K562 (cell line): ENCODE results near the gene TERT. TPM values are rescaled to one million over a fixed set of nuclear protein-coding genes. Genes with fewer than 3 reads are reported as not detected.

Experiments
- ATAC-seq: fragments of 200-7000 bp; cut with Tn5 transposase; 3 replicates; pipeline ENCODE4 v1.9.1; 2020; ENCODE audit warnings: moderate library complexity
- BruUV-seq: library from RNA; stranded (reverse); fragments of 400-500 nt; replicated peaks from 2 replicates; lab custom pipeline; 2021; lab: Mats Ljungman, UMichigan
- CTCF ChIA-PET: fragments of 300-600 bp; formaldehyde crosslinking; extraction: SDS; loops from one replicate; lab custom pipeline; 2021; ENCODE audit warnings: low intra/inter-chr PET ratio; lab: Yijun Ruan, JAX
- POLR2A ChIA-PET: fragments of 300-600, 350-650 bp; sonication (Branson Sonifier 250); formaldehyde crosslinking; extraction: SDS; loops from one replicate; lab custom pipeline; 2021; ENCODE audit warnings: antibody characterized with exemption, inconsistent platforms; lab: Yijun Ruan, JAX
- DNase-seq, 4 experiments: peaks; one replicate each; pipeline versions ENCODE4 v3.0.0 to v3.0.0-alpha.2; 2011 to 2018; ENCODE audit warnings: low spot score in 3 of 4, mixed read lengths in 3 of 4; ENCODE audit errors: extremely low read depth in 1 of 4
- FAIRE-seq: peaks from 2 replicates; lab custom pipeline; 2011; peaks lifted over from hg19 to GRCh38; lab: Jason Lieb, UNC
- H2AFZ ChIP-seq: 2 replicates; pipeline ENCODE4 v1.6.0; 2011; ENCODE audit warnings: low read depth, low read length, control low read depth, inconsistent platforms
- H3K27ac ChIP-seq: fragments of 200-600 bp; 3 replicates; pipeline ENCODE4 v1.8.0; 2011; ENCODE audit warnings: low read depth, mild to moderate bottlenecking, control low read depth, inconsistent platforms, low read length, moderate library complexity, mixed read lengths; ENCODE audit errors: extremely low read depth
- H3K27me3 ChIP-seq, 2 experiments: fragments of 300-600 bp in 1 of 2; 2 replicates in 1 of 2; 3 replicates in 1 of 2; pipeline versions ENCODE4 v1.6.0 to v1.8.0; 2011; ENCODE audit warnings: inconsistent platforms in 2 of 2, low read length in 2 of 2, mild to moderate bottlenecking in 1 of 2, mixed read lengths in 1 of 2, moderate library complexity in 1 of 2; ENCODE audit not compliant: control insufficient read depth in 2 of 2, insufficient read depth in 2 of 2
- H3K36me3 ChIP-seq: fragments of 300-600 bp; 3 replicates; pipeline ENCODE4 v1.8.0; 2011; ENCODE audit warnings: mild to moderate bottlenecking, low read length, inconsistent platforms; ENCODE audit not compliant: control insufficient read depth, insufficient read depth
- H3K4me1 ChIP-seq, 2 experiments: fragments of 200-600 bp in 1 of 2; replicated peaks in 1 of 2; 2 replicates in 1 of 2; 3 replicates in 1 of 2; pipeline versions ENCODE4 v1.5.1 to v1.8.0; 2011; ENCODE audit warnings: inconsistent platforms in 2 of 2, low read length in 2 of 2, mild to moderate bottlenecking in 1 of 2, mixed read lengths in 1 of 2, moderate library complexity in 1 of 2; ENCODE audit not compliant: control insufficient read depth in 2 of 2, insufficient read depth in 2 of 2
- H3K4me2 ChIP-seq: 2 replicates; pipeline ENCODE4 v1.6.1; 2011; ENCODE audit warnings: low read length, control low read depth, inconsistent platforms, mixed read lengths; ENCODE audit not compliant: insufficient read depth
- H3K4me3 ChIP-seq: fragments of 200-600 bp; sonication (generic), shearing (Covaris generic); 2 replicates; pipeline ENCODE4 v1.5.1; 2016; ENCODE audit warnings: control low read depth, inconsistent platforms
- H3K79me2 ChIP-seq: fragments of 200-600 bp; 3 replicates; pipeline ENCODE4 v1.8.0; 2011; ENCODE audit warnings: low read length, inconsistent platforms; ENCODE audit not compliant: control insufficient read depth, insufficient read depth
- H3K9ac ChIP-seq, 2 experiments: 2 replicates each; pipeline versions ENCODE4 v1.6.0 to v1.6.1; 2011; ENCODE audit warnings: low read depth in 2 of 2, low read length in 2 of 2, control low read depth in 1 of 2, inconsistent platforms in 1 of 2, mild to moderate bottlenecking in 1 of 2, mixed read lengths in 1 of 2; ENCODE audit not compliant: insufficient read depth in 1 of 2
- H3K9me1 ChIP-seq: one replicate; pipeline ENCODE4 v1.6.0; 2011; ENCODE audit warnings: inconsistent platforms, mild to moderate bottlenecking, low read length, moderate library complexity; ENCODE audit not compliant: control insufficient read depth, insufficient read depth
- H3K9me3 ChIP-seq: replicated peaks from 2 replicates; pipeline ENCODE4 v1.5.1; 2011; ENCODE audit warnings: low read depth, low read length, inconsistent platforms; ENCODE audit not compliant: control insufficient read depth, insufficient read depth
- H4K20me1 ChIP-seq: replicated peaks from 2 replicates; pipeline ENCODE4 v1.6.1; 2011; ENCODE audit warnings: low read length, inconsistent platforms, mixed read lengths; ENCODE audit not compliant: control insufficient read depth, insufficient read depth
- AFF4 ChIP-seq: sonication (generic); formaldehyde crosslinking; IDR thresholded peaks from 2 replicates; pipeline ENCODE4 v1.8.0; 2023; ENCODE audit warnings: mild to moderate bottlenecking, missing genetic modification reagents
- BMI1 ChIP-seq: fragments of 150-350 bp; IDR thresholded peaks from 2 replicates; pipeline ENCODE4 v1.6.1; 2014; ENCODE audit warnings: low read length
- ELK1 ChIP-seq: sonication (generic); formaldehyde crosslinking; IDR thresholded peaks from 2 replicates; pipeline ENCODE4 v1.8.1; 2022; ENCODE audit warnings: missing genetic modification reagents
- HDAC2 ChIP-seq: fragments of 450-650 bp; IDR thresholded peaks from 2 replicates; pipeline ENCODE4 v1.6.1; 2016; ENCODE audit warnings: mild to moderate bottlenecking
- MEF2A ChIP-seq: IDR thresholded peaks from 2 replicates; pipeline ENCODE4 v1.6.1; 2011; ENCODE audit warnings: low read depth, mild to moderate bottlenecking, low read length, moderate library complexity; ENCODE audit not compliant: control insufficient read depth
- NR3C1 ChIP-seq: sonication (generic); formaldehyde crosslinking; IDR thresholded peaks from 2 replicates; pipeline ENCODE4 v1.8.1; 2022; ENCODE audit warnings: missing genetic modification reagents
- POLR3G ChIP-seq: IDR thresholded peaks from 2 replicates; pipeline ENCODE4 v1.6.1; 2011; ENCODE audit not compliant: insufficient read length, insufficient replicate concordance; ENCODE audit errors: extremely low read depth
- RHOXF2B ChIP-seq: fragments of 250-450 bp; sonication (Bioruptor Pico); conservative IDR thresholded peaks from 2 replicates; pipeline ENCODE4 v1.5.1; 2021
- TCF3 ChIP-seq: sonication (generic); formaldehyde crosslinking; IDR thresholded peaks from 2 replicates; pipeline ENCODE4 v1.4.0; 2020; ENCODE audit warnings: mild to moderate bottlenecking, missing genetic modification reagents
- XRCC3 ChIP-seq: fragments of 450-650 bp; IDR thresholded peaks from 2 replicates; pipeline ENCODE4 v1.6.1; 2017; ENCODE audit warnings: mild to moderate bottlenecking, moderate library complexity
- ZNF589 ChIP-seq: fragments of 200-800 bp; sonication (Bioruptor generic); IDR thresholded peaks from 2 replicates; pipeline ENCODE4 v1.6.1; 2016; ENCODE audit warnings: low read depth, missing genetic modification characterization, missing compliant biosample characterization
- ZSCAN32 ChIP-seq: fragments of 450-650 bp; formaldehyde crosslinking; IDR thresholded peaks from 2 replicates; pipeline ENCODE4 v1.4.0; 2020; ENCODE audit warnings: mild to moderate bottlenecking, moderate library complexity
- WGBS: fragments of 100-300 bp; shearing (Covaris generic); methylation state at CpG from one replicate; pipeline ENCODE4 v1.1.6; 2016; ENCODE audit warnings: low coverage, mixed read lengths; ENCODE audit not compliant: insufficient coverage; ENCODE audit errors: missing lambda C conversion rate; 5-methylcytosine and 5-hydroxymethylcytosine counted together
- in situ Hi-C: fragments of 300-500 bp; cut with MboI; formaldehyde crosslinking; loops from 4 replicates; pipeline ENCODE4 v1.15.0; 2018; ENCODE audit warnings: inconsistent platforms, mixed read lengths
- intact Hi-C: fragments of 100-400 bp; cut with micrococcal nuclease; formaldehyde crosslinking; loops from 2 replicates; pipeline ENCODE4 v1.14.2; 2022
- polyA plus RNA-seq, 8 experiments: library from polyadenylated mRNA; depleted of rRNA in 4 of 8; stranded (reverse) in 5 of 8; unstranded in 3 of 8; fragments of >200 nt; fragmentation: Nextera tagmentation in 2 of 8; fragmentation: Illumina TruSeq in 1 of 8; extraction: Ambion mirVana in 2 of 8; extraction: Trizol in 1 of 8; gene quantifications; 2 replicates each; pipeline versions ENCODE4 v1.2.1 to v1.2.3, GENCODE V29; 2011 to 2014; ENCODE audit warnings: inconsistent platforms in 1 of 8, missing spikeins in 1 of 8
- total RNA-seq, 7 experiments: library from RNA; depleted of rRNA in 6 of 7; stranded (reverse); fragments of >200 nt in 6 of 7; fragmentation: Illumina TruSeq in 2 of 7; extraction: Trizol in 2 of 7; gene quantifications; 2 replicates each; pipeline versions ENCODE4 v1.2.1 to v1.2.3, GENCODE V29; 2011 to 2021; ENCODE audit warnings: low replicate concordance in 1 of 7
- TF ChIP-seq, protein P1 (sequence below), 2 experiments: fragments of 450-650 bp; IDR thresholded peaks; 2 replicates each; pipeline ENCODE4 v1.6.1; 2018; ENCODE audit warnings: mild to moderate bottlenecking in 2 of 2, low read depth in 1 of 2; ENCODE audit not compliant: partially characterized antibody in 2 of 2

The TERT gene
- total and polyA plus RNA-seq, 9 of the 15 experiments (the other 6 are each of a cell fraction or from before 2014, with no cell fraction given): 0.08 to 4.5 (median 0.98) TPM; not detected in 1

GRCh38 chr5:1225081-1225480, 69.8 kb downstream of the TERT start, which contains the start of gene SLC6A18:
SLC6A18 (plus strand) TSS chr5:1225381; CDS start chr5:1225478, 97 bp downstream.
- CTCF ChIA-PET: interaction anchor here (0.6 kb wide), 1 partner anchor 58 kb away, joined by 3 read pairs; no protein-coding TSS in a partner anchor
- BruUV-seq: no TSS peak
- Histone ChIP-seq H4K20me1 (peaks cover 10% of the 10 kb centered on the region; the same call in 1 of the 2 replicates), H3K4me3 (no peak within 1 kb of the TSS), H3K9me3 (no peaks in the 10 kb centered on the region; the same call in 1 of the 2 replicates), H3K9me1 (peaks cover 2% of the 10 kb centered on the region), H3K4me2 (no peak within 1 kb of the TSS), H3K27me3 (peaks cover 48 to 79% of the 10 kb centered on the region in 2 experiments; a peak in 4 of 5 replicates), H3K36me3 (no peaks in the 10 kb centered on the region), H3K79me2 (no peaks in the 10 kb centered on the region), H2AFZ (no peak within 1 kb of the TSS), H3K4me1 (peaks cover 0 to 14% of the 10 kb centered on the region in 2 experiments; a peak in 1 of 5 replicates), H3K9ac (no peak within 1 kb of the TSS), H3K27ac (no peak within 1 kb of the TSS)
- intact Hi-C loops (no loop called here), in situ Hi-C loops (no loop called here)
- POLR2A ChIA-PET: no interaction called here
- FAIRE-seq (no peak), ATAC-seq (no peak), DNase-seq (no peak)
- WGBS: 2% methylated on average over 11 of the region's 11 CpGs
- TF ChIP-seq POLR3G (no peak), BMI1 (no peak), TCF3 (no peak), ELK1 (CRISPR knock-in tag) (no peak), NR3C1 (no peak), RHOXF2B (CRISPR knock-in tag) (no peak), XRCC3 (no peak), ZSCAN32 (CRISPR knock-in tag) (no peak), AFF4 (CRISPR knock-in tag) (no peak), MEF2A (no peak), ZNF589 (CRISPR knock-in tag) (no peak), HDAC2 (no peak)
- TF ChIP-seq, protein P1, sequence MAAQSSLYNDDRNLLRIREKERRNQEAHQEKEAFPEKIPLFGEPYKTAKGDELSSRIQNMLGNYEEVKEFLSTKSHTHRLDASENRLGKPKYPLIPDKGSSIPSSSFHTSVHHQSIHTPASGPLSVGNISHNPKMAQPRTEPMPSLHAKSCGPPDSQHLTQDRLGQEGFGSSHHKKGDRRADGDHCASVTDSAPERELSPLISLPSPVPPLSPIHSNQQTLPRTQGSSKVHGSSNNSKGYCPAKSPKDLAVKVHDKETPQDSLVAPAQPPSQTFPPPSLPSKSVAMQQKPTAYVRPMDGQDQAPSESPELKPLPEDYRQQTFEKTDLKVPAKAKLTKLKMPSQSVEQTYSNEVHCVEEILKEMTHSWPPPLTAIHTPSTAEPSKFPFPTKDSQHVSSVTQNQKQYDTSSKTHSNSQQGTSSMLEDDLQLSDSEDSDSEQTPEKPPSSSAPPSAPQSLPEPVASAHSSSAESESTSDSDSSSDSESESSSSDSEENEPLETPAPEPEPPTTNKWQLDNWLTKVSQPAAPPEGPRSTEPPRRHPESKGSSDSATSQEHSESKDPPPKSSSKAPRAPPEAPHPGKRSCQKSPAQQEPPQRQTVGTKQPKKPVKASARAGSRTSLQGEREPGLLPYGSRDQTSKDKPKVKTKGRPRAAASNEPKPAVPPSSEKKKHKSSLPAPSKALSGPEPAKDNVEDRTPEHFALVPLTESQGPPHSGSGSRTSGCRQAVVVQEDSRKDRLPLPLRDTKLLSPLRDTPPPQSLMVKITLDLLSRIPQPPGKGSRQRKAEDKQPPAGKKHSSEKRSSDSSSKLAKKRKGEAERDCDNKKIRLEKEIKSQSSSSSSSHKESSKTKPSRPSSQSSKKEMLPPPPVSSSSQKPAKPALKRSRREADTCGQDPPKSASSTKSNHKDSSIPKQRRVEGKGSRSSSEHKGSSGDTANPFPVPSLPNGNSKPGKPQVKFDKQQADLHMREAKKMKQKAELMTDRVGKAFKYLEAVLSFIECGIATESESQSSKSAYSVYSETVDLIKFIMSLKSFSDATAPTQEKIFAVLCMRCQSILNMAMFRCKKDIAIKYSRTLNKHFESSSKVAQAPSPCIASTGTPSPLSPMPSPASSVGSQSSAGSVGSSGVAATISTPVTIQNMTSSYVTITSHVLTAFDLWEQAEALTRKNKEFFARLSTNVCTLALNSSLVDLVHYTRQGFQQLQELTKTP (IDR thresholded peaks at IDR 0.05; ENCODE audit: low read depth in 1 of 2, partially characterized antibody in 2 of 2): no peak
